ENCODE results near the gene CELSR2.

GRCh38 chr1:109292364-109292763, 43.0 kb downstream of the CELSR2 start:
- TF ChIP-seq CTCF (IDR thresholded peaks at IDR 0.05; ENCODE audit: low read length) (no peak), EZH2phosphoT487 (IDR thresholded peaks at IDR 0.05; ENCODE audit: low read length) (no peak), EZH2 (optimal IDR thresholded peaks at IDR 0.05; ENCODE audit: low read depth, low read length) (no peak)
